Activated CD8-positive, alpha-beta memory T cell treated with anti-CD3 and anti-CD28 coated beads, Interleukin-2, amount 10 ng/mL, durations not matched to agents 7 days and 5 days (primary cell): ENCODE results near the gene PNLIPRP1. TPM values are rescaled to one million over a fixed set of nuclear protein-coding genes. Genes with fewer than 3 reads are reported as not detected.

ENCODE experiments used
- ATAC-seq: fragments of 150-1000 bp; cut with Tn5 transposase; one replicate; pipeline ENCODE4 v1.10.0; 2021; ENCODE audit warnings: moderate library complexity
- CTCF ChIA-PET: fragments of 350-600 bp; sonication (Branson Sonifier 250); formaldehyde crosslinking; loops from one replicate; lab custom pipeline; 2021; ENCODE audit warnings: antibody characterized with exemption; lab: Charles Lee
- DNase-seq: peaks from one replicate; pipeline ENCODE4 v3.0.0-alpha.2; 2020
- H3K27ac Mint-ChIP-seq: one replicate; pipeline ENCODE4 v1.8.0; 2021; ENCODE audit warnings: mild to moderate bottlenecking, mixed read lengths
- H3K27me3 Mint-ChIP-seq: one replicate; pipeline ENCODE4 v1.8.0; 2021; ENCODE audit warnings: mixed read lengths
- H3K36me3 Mint-ChIP-seq: one replicate; pipeline ENCODE4 v1.8.0; 2021; ENCODE audit warnings: mild to moderate bottlenecking, mixed read lengths
- H3K4me1 Mint-ChIP-seq: one replicate; pipeline ENCODE4 v1.8.0; 2021; ENCODE audit warnings: mixed read lengths
- H3K4me3 Mint-ChIP-seq: one replicate; pipeline ENCODE4 v1.8.0; 2021; ENCODE audit warnings: mild to moderate bottlenecking, moderate library complexity, mixed read lengths
- H3K9me3 Mint-ChIP-seq: one replicate; pipeline ENCODE4 v1.8.0; 2022; ENCODE audit warnings: low read depth, mixed read lengths
- total RNA-seq, 2 experiments: library from RNA; stranded (reverse); gene quantifications; one replicate each; pipeline ENCODE4 v1.2.3, GENCODE V29; 2021

The PNLIPRP1 gene
- total RNA-seq, 2 experiments from 2014 or later, result not detected

GRCh38 chr10:116656044-116656443 lies 65.3 kb downstream of the PNLIPRP1 start:
- no peak overlapping the region for H3K4me3 Mint-ChIP-seq
- peaks cover 2% of the 10 kb centered on the region for H3K27me3 Mint-ChIP-seq
- ATAC-seq (no peak), DNase-seq (no peak)
- no peaks in the 10 kb centered on the region for H3K36me3 Mint-ChIP-seq
- no peak overlapping the region for H3K27ac Mint-ChIP-seq
- no peaks in the 10 kb centered on the region for H3K4me1 Mint-ChIP-seq
- H3K9me3 Mint-ChIP-seq, result no peaks in the 10 kb centered on the region
- CTCF ChIA-PET, result no interaction called here

DNA sequence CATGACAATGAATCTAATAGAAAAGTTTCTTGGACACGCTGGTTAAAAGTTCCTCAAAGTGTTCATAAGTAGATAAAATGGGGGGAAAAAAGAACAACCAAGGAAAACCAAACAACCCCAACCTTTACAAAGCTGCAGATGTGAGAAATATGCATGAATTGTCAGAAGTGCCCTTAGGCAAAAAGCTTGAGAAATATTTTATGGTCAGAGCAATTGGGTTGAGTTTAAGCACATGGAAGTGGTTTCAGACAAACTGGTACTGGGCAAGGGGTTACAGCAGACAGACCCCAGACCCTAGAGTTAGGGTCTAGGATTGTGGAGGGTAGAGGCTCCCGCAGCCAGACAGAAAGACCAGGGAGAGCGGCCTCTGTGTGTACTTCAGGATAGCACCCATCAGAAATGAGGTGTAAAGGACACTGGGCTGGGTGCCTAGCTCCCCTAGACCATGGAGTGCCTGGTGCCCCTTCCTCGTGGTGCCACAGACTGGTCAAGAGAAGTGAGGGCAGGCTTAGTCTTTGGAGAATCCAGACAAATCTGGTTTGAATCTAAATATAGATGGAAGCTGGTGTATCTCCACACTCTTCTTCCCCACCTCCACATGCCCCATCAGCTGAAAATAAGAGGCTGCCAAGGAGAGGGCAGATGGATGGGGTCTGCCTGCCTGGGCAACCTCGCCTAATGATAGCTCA lies 67.2 kb downstream of the PNLIPRP1 start:
- no peaks in the 10 kb centered on the region for H3K9me3 Mint-ChIP-seq
- H3K4me3 Mint-ChIP-seq, result no peak overlapping the region
- no peaks in the 10 kb centered on the region for H3K36me3 Mint-ChIP-seq
- H3K27ac Mint-ChIP-seq, result no peak overlapping the region
- DNase-seq (no peak), ATAC-seq (no peak)
- peaks cover 2% of the 10 kb centered on the region for H3K27me3 Mint-ChIP-seq
- CTCF ChIA-PET, result no interaction called here
- no peaks in the 10 kb centered on the region for H3K4me1 Mint-ChIP-seq

Other genes starting within 250 kb of the PNLIPRP1 start
- not detected for gene PNLIPRP3, start 163.1 kb upstream of the PNLIPRP1 start, total RNA-seq
- gene PNLIP, start 45.0 kb upstream of the PNLIPRP1 start, total RNA-seq, result not detected
- gene PNLIPRP2, start 30.0 kb downstream of the PNLIPRP1 start, total RNA-seq, result not detected
- gene HSPA12A, start 151.6 kb downstream of the PNLIPRP1 start, total RNA-seq, result not detected